GM23338 (cell line): ENCODE results near the gene GRIA1. TPM values are rescaled to one million over a fixed set of nuclear protein-coding genes. Genes with fewer than 3 reads are reported as not detected.
A peak's percentile ranks its signal among the peaks of the same experiment; 100 is the strongest.

Source experiments
- ATAC-seq: fragments of 200-7000 bp; cut with Tn5 transposase; 3 replicates; pipeline ENCODE4 v1.9.1; 2020
- DNase-seq: peaks from one replicate; pipeline ENCODE4 v3.0.0-alpha.2; 2015; ENCODE audit warnings: low spot score
- H2AFZ ChIP-seq: fragments of 200-600 bp; sonication (generic); 2 replicates; pipeline ENCODE4 v1.8.0; 2016; ENCODE audit warnings: antibody characterized with exemption, mild to moderate bottlenecking, moderate library complexity
- H3F3A ChIP-seq: fragments of 200-600 bp; sonication (generic); replicated peaks from 2 replicates; pipeline ENCODE4 v1.8.0; 2017; ENCODE audit warnings: antibody characterized with exemption, mixed run types, low read depth
- H3K27ac ChIP-seq: fragments of 200-600 bp; sonication (generic); 2 replicates; pipeline ENCODE4 v1.6.1; 2016; ENCODE audit warnings: low read depth
- H3K27me3 ChIP-seq: fragments of 200-600 bp; sonication (generic); 2 replicates; pipeline ENCODE4 v1.8.0; 2016; ENCODE audit warnings: mild to moderate bottlenecking, mixed run types, moderate library complexity; ENCODE audit not compliant: insufficient read depth
- H3K36me3 ChIP-seq: fragments of 200-600 bp; sonication (generic); 2 replicates; pipeline ENCODE4 v1.8.0; 2016; ENCODE audit warnings: mild to moderate bottlenecking; ENCODE audit not compliant: insufficient read depth
- H3K4me1 ChIP-seq: fragments of 200-600 bp; sonication (generic); 2 replicates; pipeline ENCODE4 v1.8.0; 2016; ENCODE audit warnings: mild to moderate bottlenecking, moderate library complexity; ENCODE audit not compliant: insufficient read depth
- H3K4me2 ChIP-seq: fragments of 200-600 bp; sonication (generic); 2 replicates; pipeline ENCODE4 v1.7.1; 2017; ENCODE audit warnings: mixed run types
- H3K4me3 ChIP-seq: fragments of 200-600 bp; sonication (generic); 2 replicates; pipeline ENCODE4 v1.6.1; 2016; ENCODE audit warnings: mixed run types
- H3K79me2 ChIP-seq: fragments of 200-600 bp; sonication (generic); replicated peaks from 2 replicates; pipeline ENCODE4 v1.8.0; 2017; ENCODE audit warnings: mild to moderate bottlenecking; ENCODE audit not compliant: insufficient read depth
- H3K9me2 ChIP-seq: fragments of 200-600 bp; sonication (generic); 2 replicates; pipeline ENCODE4 v1.8.0; 2017; ENCODE audit not compliant: insufficient read depth
- H4K20me1 ChIP-seq: fragments of 200-600 bp; sonication (generic); replicated peaks from 2 replicates; pipeline ENCODE4 v1.8.0; 2017; ENCODE audit warnings: mild to moderate bottlenecking; ENCODE audit not compliant: insufficient read depth
- H3K27ac Mint-ChIP-seq: 2 replicates; pipeline ENCODE4 v1.8.0; 2020; ENCODE audit warnings: inconsistent platforms, mild to moderate bottlenecking, moderate library complexity, mixed read lengths
- H3K27me3 Mint-ChIP-seq: 3 replicates; pipeline ENCODE4 v1.8.0; 2022; ENCODE audit warnings: low read depth, mild to moderate bottlenecking, moderate library complexity, mixed read lengths, inconsistent platforms; ENCODE audit not compliant: insufficient read depth, poor library complexity
- H3K36me3 Mint-ChIP-seq: 3 replicates; pipeline ENCODE4 v1.8.0; 2021; ENCODE audit warnings: low read depth, mild to moderate bottlenecking, inconsistent platforms, moderate library complexity, mixed read lengths
- H3K4me1 Mint-ChIP-seq: 3 replicates; pipeline ENCODE4 v1.8.0; 2020; ENCODE audit warnings: mild to moderate bottlenecking, inconsistent platforms, mixed read lengths
- H3K4me3 Mint-ChIP-seq: 3 replicates; pipeline ENCODE4 v1.8.0; 2021; ENCODE audit warnings: moderate library complexity, mild to moderate bottlenecking, inconsistent platforms, mixed read lengths
- H3K9me3 Mint-ChIP-seq: 3 replicates; pipeline ENCODE4 v1.8.0; 2020; ENCODE audit warnings: moderate library complexity, mild to moderate bottlenecking, inconsistent platforms, mixed read lengths
- CREB1 ChIP-seq: fragments of 250-450 bp; sonication (Bioruptor Pico); IDR thresholded peaks from 2 replicates; pipeline ENCODE4 v1.5.0; 2020; ENCODE audit warnings: low read depth, mild to moderate bottlenecking, moderate library complexity
- CTCF ChIP-seq, 2 experiments: fragments of 200-600 bp in 1 of 2; sonication (generic) in 1 of 2; conservative IDR thresholded peaks; 2 replicates each; pipeline versions ENCODE4 v1.5.1 to v1.6.1; 2016 to 2017; ENCODE audit warnings: antibody characterized with exemption in 2 of 2, low read depth in 2 of 2, mild to moderate bottlenecking in 2 of 2, moderate library complexity in 1 of 2
- EZH2 ChIP-seq: fragments of 200-600 bp; sonication (generic); IDR thresholded peaks from one replicate; pipeline ENCODE4 v1.8.0; 2017; ENCODE audit warnings: antibody characterized with exemption, mild to moderate bottlenecking, low read depth; ENCODE audit not compliant: unreplicated experiment
- EZH2phosphoT487 ChIP-seq: fragments of 200-600 bp; sonication (generic); IDR thresholded peaks from one replicate; pipeline ENCODE4 v1.8.1; 2018; ENCODE audit warnings: antibody characterized with exemption; ENCODE audit not compliant: unreplicated experiment
- JUNB ChIP-seq: IDR thresholded peaks from one replicate; pipeline ENCODE4 v1.6.1; 2016; ENCODE audit warnings: antibody characterized with exemption; ENCODE audit not compliant: unreplicated experiment
- NANOG ChIP-seq: IDR thresholded peaks from 2 replicates; pipeline ENCODE4 v1.6.1; 2016; ENCODE audit warnings: antibody characterized with exemption, borderline replicate concordance
- POLR2AphosphoS5 ChIP-seq: IDR thresholded peaks from 2 replicates; pipeline ENCODE4 v1.6.1; 2016; ENCODE audit warnings: antibody characterized with exemption, low read depth
- STAT1 ChIP-seq: IDR thresholded peaks from one replicate; pipeline ENCODE4 v1.6.1; 2016; ENCODE audit warnings: antibody characterized with exemption; ENCODE audit not compliant: unreplicated experiment
- ZNF114 ChIP-seq: fragments of 250-450 bp; sonication (Bioruptor Pico); IDR thresholded peaks from 2 replicates; pipeline ENCODE4 v1.5.0; 2020; ENCODE audit warnings: mild to moderate bottlenecking, moderate library complexity
- polyA plus RNA-seq: library from polyadenylated mRNA; unstranded; fragments of >200 nt; fragmentation: Nextera tagmentation; extraction: Ambion mirVana; gene quantifications from 2 replicates; pipeline ENCODE4 v1.2.1, GENCODE V29; 2016
- total RNA-seq: library from RNA; depleted of rRNA; stranded (reverse); fragments of >200 nt; shearing (Covaris generic); gene quantifications from 2 replicates; pipeline ENCODE4 v1.2.3, GENCODE V29; 2014
- TF ChIP-seq, protein P1 (sequence below): IDR thresholded peaks from one replicate; pipeline ENCODE4 v1.6.1; 2018; ENCODE audit warnings: antibody characterized with exemption; ENCODE audit not compliant: unreplicated experiment
- TF ChIP-seq, protein P2 (sequence below): IDR thresholded peaks from 2 replicates; pipeline ENCODE4 v1.6.1; 2016; ENCODE audit warnings: antibody characterized with exemption

Gene GRIA1
- total and polyA plus RNA-seq, 2 experiments from 2014 or later, result 1.0 to 1.7 TPM

DNA sequence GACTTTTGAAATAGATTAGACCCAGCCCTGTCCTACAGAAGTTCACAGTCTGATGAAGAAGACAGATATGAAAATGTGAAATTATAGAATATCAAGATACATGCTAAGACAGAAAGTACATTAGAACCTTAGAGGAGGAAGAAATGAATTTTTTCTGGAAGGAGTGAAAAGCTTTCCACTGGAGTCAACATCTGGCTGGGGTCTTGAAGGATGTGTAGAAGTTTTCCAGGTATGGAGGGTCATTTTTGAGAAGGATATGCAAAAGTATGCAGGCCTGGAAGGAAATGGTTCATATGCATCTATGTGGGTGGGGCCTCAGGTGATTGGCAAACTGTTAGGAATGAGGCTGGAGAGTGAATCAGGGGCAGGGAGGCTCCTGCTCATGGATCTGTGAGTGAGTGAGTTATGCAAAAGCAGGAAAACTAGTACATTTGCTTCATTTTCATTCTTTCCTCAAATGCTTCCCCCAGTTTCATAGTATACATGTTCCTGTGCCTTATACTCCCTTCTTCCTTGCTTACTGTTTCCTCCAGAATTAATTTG is 142.3 kb downstream of the GRIA1 start:
- H3K27ac ChIP-seq, result no peak overlapping the region
- H3K27me3 Mint-ChIP-seq, result peaks cover 6% of the 10 kb centered on the region
- no peak overlapping the region for H3K4me3 ChIP-seq
- H3K9me3 Mint-ChIP-seq, result no peaks in the 10 kb centered on the region
- no peak overlapping the region for H3K4me3 Mint-ChIP-seq
- DNase-seq (peak; percentile 6), ATAC-seq (no peak)
- peaks cover 11% of the 10 kb centered on the region; the same call in 1 of the 2 replicates for H3K9me2 ChIP-seq
- no peaks in the 10 kb centered on the region for H3K36me3 Mint-ChIP-seq
- TF ChIP-seq POLR2AphosphoS5, result no peak
- no peaks in the 10 kb centered on the region for H3K27me3 ChIP-seq
- no peaks in the 10 kb centered on the region for H4K20me1 ChIP-seq
- H3K27ac Mint-ChIP-seq, result no peak overlapping the region; the same call in 1 of the 2 replicates
- 0 out of 2 replicates have a peak overlapping the region, but pooled peaks have one; percentile 43 for H2AFZ ChIP-seq
- H3K4me1 Mint-ChIP-seq, result peaks cover 15% of the 10 kb centered on the region
- H3K4me2 ChIP-seq, result no peak overlapping the region
- no peaks in the 10 kb centered on the region for H3F3A ChIP-seq
- peaks cover 27% of the 10 kb centered on the region for H3K4me1 ChIP-seq
- H3K36me3 ChIP-seq, result no peaks in the 10 kb centered on the region
- H3K79me2 ChIP-seq, result no peaks in the 10 kb centered on the region

GRCh38 chr5:153636670-153637451 is 146.4 kb downstream of the GRIA1 start:
- no peaks in the 10 kb centered on the region for H3K79me2 ChIP-seq
- no peak overlapping the region for H3K4me3 ChIP-seq
- no peaks in the 10 kb centered on the region for H3K27me3 ChIP-seq
- Mint-ChIP-seq H3K27ac (no peak overlapping the region), H3K27me3 (peaks cover 5% of the 10 kb centered on the region), H3K36me3 (no peaks in the 10 kb centered on the region), H3K9me3 (no peaks in the 10 kb centered on the region), H3K4me1 (peaks cover 12% of the 10 kb centered on the region), H3K4me3 (no peak overlapping the region)
- H3K4me1 ChIP-seq, result peaks cover 10% of the 10 kb centered on the region
- H2AFZ ChIP-seq, result no peak overlapping the region
- no peaks in the 10 kb centered on the region for H4K20me1 ChIP-seq
- no peaks in the 10 kb centered on the region for H3F3A ChIP-seq
- DNase-seq, result no peak
- no peaks in the 10 kb centered on the region for H3K36me3 ChIP-seq
- H3K4me2 ChIP-seq, result no peak overlapping the region
- H3K9me2 ChIP-seq, result no peaks in the 10 kb centered on the region
- no peak overlapping the region for H3K27ac ChIP-seq
- TF ChIP-seq EZH2, result no peak
- TF ChIP-seq STAT1, result no peak
- TF ChIP-seq CTCF (conservative IDR thresholded peaks at IDR 0.05; ENCODE audit: low read depth in 2 of 2), result no peak
- TF ChIP-seq NANOG, result no peak
- no peak for TF ChIP-seq JUNB
- TF ChIP-seq ZNF114 (CRISPR knock-in tag), result no peak
- TF ChIP-seq EZH2phosphoT487, result no peak
- TF ChIP-seq, protein P1, sequence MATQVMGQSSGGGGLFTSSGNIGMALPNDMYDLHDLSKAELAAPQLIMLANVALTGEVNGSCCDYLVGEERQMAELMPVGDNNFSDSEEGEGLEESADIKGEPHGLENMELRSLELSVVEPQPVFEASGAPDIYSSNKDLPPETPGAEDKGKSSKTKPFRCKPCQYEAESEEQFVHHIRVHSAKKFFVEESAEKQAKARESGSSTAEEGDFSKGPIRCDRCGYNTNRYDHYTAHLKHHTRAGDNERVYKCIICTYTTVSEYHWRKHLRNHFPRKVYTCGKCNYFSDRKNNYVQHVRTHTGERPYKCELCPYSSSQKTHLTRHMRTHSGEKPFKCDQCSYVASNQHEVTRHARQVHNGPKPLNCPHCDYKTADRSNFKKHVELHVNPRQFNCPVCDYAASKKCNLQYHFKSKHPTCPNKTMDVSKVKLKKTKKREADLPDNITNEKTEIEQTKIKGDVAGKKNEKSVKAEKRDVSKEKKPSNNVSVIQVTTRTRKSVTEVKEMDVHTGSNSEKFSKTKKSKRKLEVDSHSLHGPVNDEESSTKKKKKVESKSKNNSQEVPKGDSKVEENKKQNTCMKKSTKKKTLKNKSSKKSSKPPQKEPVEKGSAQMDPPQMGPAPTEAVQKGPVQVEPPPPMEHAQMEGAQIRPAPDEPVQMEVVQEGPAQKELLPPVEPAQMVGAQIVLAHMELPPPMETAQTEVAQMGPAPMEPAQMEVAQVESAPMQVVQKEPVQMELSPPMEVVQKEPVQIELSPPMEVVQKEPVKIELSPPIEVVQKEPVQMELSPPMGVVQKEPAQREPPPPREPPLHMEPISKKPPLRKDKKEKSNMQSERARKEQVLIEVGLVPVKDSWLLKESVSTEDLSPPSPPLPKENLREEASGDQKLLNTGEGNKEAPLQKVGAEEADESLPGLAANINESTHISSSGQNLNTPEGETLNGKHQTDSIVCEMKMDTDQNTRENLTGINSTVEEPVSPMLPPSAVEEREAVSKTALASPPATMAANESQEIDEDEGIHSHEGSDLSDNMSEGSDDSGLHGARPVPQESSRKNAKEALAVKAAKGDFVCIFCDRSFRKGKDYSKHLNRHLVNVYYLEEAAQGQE, result no peak
- TF ChIP-seq CREB1 (CRISPR knock-in tag), result no peak
- TF ChIP-seq, protein P2, sequence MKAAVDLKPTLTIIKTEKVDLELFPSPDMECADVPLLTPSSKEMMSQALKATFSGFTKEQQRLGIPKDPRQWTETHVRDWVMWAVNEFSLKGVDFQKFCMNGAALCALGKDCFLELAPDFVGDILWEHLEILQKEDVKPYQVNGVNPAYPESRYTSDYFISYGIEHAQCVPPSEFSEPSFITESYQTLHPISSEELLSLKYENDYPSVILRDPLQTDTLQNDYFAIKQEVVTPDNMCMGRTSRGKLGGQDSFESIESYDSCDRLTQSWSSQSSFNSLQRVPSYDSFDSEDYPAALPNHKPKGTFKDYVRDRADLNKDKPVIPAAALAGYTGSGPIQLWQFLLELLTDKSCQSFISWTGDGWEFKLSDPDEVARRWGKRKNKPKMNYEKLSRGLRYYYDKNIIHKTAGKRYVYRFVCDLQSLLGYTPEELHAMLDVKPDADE, result no peak
- ATAC-seq, result no peak
